Ovary (tissue), 9 donors: ENCODE data around the gene BNC2. TPM values are rescaled to one million over a fixed set of nuclear protein-coding genes. Genes with fewer than 3 reads are reported as not detected.

ENCODE experiments used
- DNase-seq, 5 donors: peaks; one replicate each; pipeline ENCODE4 v3.0.0-alpha.2; 2019 to 2020
- H3K27ac ChIP-seq, 2 donors: fragments of 200-600 bp; one replicate each; pipeline versions ENCODE4 v1.5.1 to v1.8.0; 2019 to 2022
- H3K27me3 ChIP-seq: fragments of 200-600 bp; one replicate; pipeline ENCODE4 v1.8.0; 2022
- H3K36me3 ChIP-seq: fragments of 200-600 bp; sonication (generic); one replicate; pipeline ENCODE4 v1.5.1; 2019
- H3K4me1 ChIP-seq: one replicate; pipeline ENCODE4 v1.8.1; 2013; ENCODE audit warnings: mild to moderate bottlenecking, moderate library complexity; ENCODE audit not compliant: insufficient read depth
- H3K4me3 ChIP-seq: fragments of 200-600 bp; sonication (generic); one replicate; pipeline ENCODE4 v1.5.1; 2017
- H3K9me3 ChIP-seq, 2 donors: fragments of 200-600 bp in 1 of 2; sonication (generic) in 1 of 2; one replicate each; pipeline versions ENCODE4 v1.5.1 to v1.8.1; 2013 to 2019; ENCODE audit warnings: mild to moderate bottlenecking in 1 of 2, moderate library complexity in 1 of 2
- EP300 ChIP-seq: sonication (generic); formaldehyde crosslinking; IDR thresholded peaks from one replicate; pipeline ENCODE4 v1.6.1; 2017; ENCODE audit warnings: antibody characterized with exemption
- POLR2A ChIP-seq: fragments of 450-650 bp; IDR thresholded peaks from one replicate; pipeline ENCODE4 v1.6.1; 2017; ENCODE audit warnings: antibody characterized with exemption, mild to moderate bottlenecking, moderate library complexity
- WGBS, 3 donors: extraction: QIAGEN DNeasy Blood & Tissue Kit in 1 of 3; methylation state at CpG; one replicate each; pipeline versions ENCODE4 v1.1.5 to v1.1.7; 2013 to 2017; 5-methylcytosine and 5-hydroxymethylcytosine counted together
- intact Hi-C, 4 donors: fragments of 100-400 bp; cut with DNase I; formaldehyde crosslinking; loops; one replicate each; pipeline versions ENCODE4 v1.11.0 to v1.15.1; 2022 to 2023
- polyA plus RNA-seq, 2 donors: library from polyadenylated mRNA; stranded (reverse); fragments of 200-250 nt in 1 of 2; fragments of 350-450 nt in 1 of 2; fragmentation: Illumina TruSeq in 1 of 2; extraction: RNeasy Lipid Tissue Mini Kit (QIAGEN cat#74804) in 1 of 2; gene quantifications; one replicate each; pipeline ENCODE4 v1.2.3, GENCODE V29; 2013 to 2014
- total RNA-seq, 7 donors: library from RNA; depleted of rRNA in 2 of 7; stranded (reverse); fragments of >200 nt in 2 of 7; fragmentation: NEBNext Ultra II Directional in 3 of 7; extraction: Animal tissue kit (Norgen Biotek cat#: 25700) in 3 of 7; gene quantifications; one replicate each; pipeline versions ENCODE4 v1.1.0 to v1.2.4, GENCODE V29; 2016 to 2023
- TF ChIP-seq, protein P1 (sequence below), 3 donors: fragments of 450-650 bp in 2 of 3; fragments of 200-600 bp in 1 of 3; IDR thresholded peaks; one replicate each; pipeline versions ENCODE4 v1.5.1 to v1.8.0; 2016 to 2022; ENCODE audit warnings: antibody characterized with exemption in 3 of 3, mild to moderate bottlenecking in 1 of 3
- donor health status: DM: no; HTN: no; CAD: no; lungs with moderate emphysema.
- donor health status: DM: no; HTN: no; CAD: no.
- donor health status: Bipolar disorder and iron deficiency.
- donor health status: DM: yes; HTN: yes; CAD: no.
- donor health status: DM: no; HTN: no; CAD: no.
- donor health status: DM: yes; HTN: yes; CAD: no.

Gene BNC2
- total and polyA plus RNA-seq, 9 donors = 17.2 to 232 (median 197) TPM

DNA sequence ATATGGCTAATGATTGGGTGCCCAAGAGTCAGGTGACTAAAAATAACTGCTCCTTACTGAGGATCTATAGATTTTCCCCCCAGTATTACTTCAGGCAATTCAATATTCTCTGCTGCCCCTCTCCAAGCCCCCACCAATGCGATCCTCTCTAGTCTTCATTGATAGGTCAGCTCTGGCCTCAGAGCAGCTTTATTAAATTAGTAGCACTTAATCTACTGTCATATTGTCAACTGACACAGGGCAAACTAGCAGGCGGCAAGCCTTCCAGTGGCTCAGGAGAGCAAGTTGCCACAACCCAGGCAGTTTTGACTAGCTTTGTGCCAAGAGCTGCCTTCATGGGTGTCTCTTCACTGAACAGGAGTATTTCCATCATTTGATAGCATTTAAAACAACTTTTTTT lies 462.9 kb downstream of the BNC2 start:
- no peak for TF ChIP-seq EP300
- TF ChIP-seq POLR2A = no peak
- TF ChIP-seq, protein P1, sequence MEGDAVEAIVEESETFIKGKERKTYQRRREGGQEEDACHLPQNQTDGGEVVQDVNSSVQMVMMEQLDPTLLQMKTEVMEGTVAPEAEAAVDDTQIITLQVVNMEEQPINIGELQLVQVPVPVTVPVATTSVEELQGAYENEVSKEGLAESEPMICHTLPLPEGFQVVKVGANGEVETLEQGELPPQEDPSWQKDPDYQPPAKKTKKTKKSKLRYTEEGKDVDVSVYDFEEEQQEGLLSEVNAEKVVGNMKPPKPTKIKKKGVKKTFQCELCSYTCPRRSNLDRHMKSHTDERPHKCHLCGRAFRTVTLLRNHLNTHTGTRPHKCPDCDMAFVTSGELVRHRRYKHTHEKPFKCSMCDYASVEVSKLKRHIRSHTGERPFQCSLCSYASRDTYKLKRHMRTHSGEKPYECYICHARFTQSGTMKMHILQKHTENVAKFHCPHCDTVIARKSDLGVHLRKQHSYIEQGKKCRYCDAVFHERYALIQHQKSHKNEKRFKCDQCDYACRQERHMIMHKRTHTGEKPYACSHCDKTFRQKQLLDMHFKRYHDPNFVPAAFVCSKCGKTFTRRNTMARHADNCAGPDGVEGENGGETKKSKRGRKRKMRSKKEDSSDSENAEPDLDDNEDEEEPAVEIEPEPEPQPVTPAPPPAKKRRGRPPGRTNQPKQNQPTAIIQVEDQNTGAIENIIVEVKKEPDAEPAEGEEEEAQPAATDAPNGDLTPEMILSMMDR (IDR thresholded peaks at IDR 0.05) = no peak
- Histone ChIP-seq H3K27ac (no peak overlapping the region), H3K4me3 (no peak overlapping the region), H3K27me3 (no peaks in the 10 kb centered on the region), H3K36me3 (no peaks in the 10 kb centered on the region), H3K9me3 (no peaks in the 10 kb centered on the region), H3K4me1 (peaks cover 3% of the 10 kb centered on the region)
- WGBS, 3 donors = 91 to 99% (median 97%) methylated on average over 2 of the region's 2 CpGs
- intact Hi-C loops = no loop called here
- no peak for DNase-seq

DNA sequence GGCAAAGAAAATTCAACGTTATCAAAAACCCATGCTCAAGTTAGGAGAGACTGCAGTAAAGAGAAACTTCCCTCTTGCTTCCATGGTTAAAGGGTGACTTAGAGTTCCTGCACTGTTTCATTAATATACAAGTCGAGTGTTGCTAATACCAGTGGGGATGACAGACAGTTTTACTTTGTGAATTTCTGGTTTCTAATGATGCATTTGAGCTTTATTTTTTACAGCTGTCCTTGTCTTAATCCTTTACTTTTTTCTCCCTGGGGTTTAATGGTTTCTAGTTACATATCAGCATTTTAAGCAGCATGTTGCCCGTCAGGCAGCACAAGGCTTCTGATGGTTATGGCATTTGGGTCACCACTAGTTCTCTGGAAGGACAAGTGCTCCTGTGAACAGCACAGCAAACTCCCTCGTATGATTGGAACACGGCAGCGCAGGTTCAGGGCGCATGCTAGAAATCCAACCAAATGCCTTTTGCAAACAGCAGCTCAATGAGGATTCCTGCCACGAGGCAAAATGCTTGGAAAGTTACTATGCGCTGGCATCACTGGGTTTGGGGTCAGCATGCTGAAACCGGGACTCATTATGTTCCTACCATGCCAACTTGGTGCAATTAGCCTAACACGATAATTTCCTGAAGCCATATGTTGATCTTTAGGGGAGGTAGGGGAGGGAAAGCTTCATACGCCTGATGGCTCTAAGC lies 463.8 kb downstream of the BNC2 start:
- intact Hi-C loops = no loop called here
- H3K27me3 ChIP-seq = no peaks in the 10 kb centered on the region
- H3K9me3 ChIP-seq = no peaks in the 10 kb centered on the region
- peaks cover 3% of the 10 kb centered on the region for H3K4me1 ChIP-seq
- TF ChIP-seq, protein P1 (IDR thresholded peaks at IDR 0.05) = no peak
- TF ChIP-seq EP300 = no peak
- TF ChIP-seq POLR2A = no peak
- no peak for DNase-seq
- H3K36me3 ChIP-seq = no peaks in the 10 kb centered on the region
- WGBS, 3 donors = 75 to 79% (median 76%) methylated on average over 12 of the region's 12 CpGs
- no peak overlapping the region for H3K27ac ChIP-seq
- no peak overlapping the region for H3K4me3 ChIP-seq

DNA sequence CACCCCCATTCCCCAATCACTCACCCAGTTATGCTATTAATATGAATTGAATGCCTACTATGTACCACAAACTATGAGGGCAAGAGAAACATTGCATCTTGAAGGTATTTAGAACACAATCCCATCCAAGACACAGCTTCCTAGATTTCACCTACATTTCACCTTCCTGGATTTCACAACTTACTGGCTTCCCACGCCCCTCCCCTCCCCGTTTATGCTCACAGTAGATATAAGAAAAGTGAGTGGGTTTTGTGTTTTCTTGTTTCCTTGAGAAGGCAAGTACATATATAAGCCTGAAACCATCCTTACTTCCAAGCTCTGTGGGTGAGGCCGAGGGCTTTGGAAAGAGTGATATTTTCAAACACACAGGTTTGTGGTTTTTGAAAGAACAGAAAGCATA lies 465.0 kb downstream of the BNC2 start:
- TF ChIP-seq POLR2A = no peak
- TF ChIP-seq, protein P1 (IDR thresholded peaks at IDR 0.05) = no peak
- TF ChIP-seq EP300 = no peak
- Histone ChIP-seq H3K4me1 (no peaks in the 10 kb centered on the region), H3K9me3 (no peaks in the 10 kb centered on the region), H3K27me3 (no peaks in the 10 kb centered on the region), H3K36me3 (no peaks in the 10 kb centered on the region), H3K27ac (no peak overlapping the region), H3K4me3 (no peak overlapping the region)
- 53 to 67% (median 56%) methylated on average over 3 of the region's 3 CpGs for WGBS, 3 donors
- intact Hi-C loops = no loop called here
- no peak for DNase-seq

DNA sequence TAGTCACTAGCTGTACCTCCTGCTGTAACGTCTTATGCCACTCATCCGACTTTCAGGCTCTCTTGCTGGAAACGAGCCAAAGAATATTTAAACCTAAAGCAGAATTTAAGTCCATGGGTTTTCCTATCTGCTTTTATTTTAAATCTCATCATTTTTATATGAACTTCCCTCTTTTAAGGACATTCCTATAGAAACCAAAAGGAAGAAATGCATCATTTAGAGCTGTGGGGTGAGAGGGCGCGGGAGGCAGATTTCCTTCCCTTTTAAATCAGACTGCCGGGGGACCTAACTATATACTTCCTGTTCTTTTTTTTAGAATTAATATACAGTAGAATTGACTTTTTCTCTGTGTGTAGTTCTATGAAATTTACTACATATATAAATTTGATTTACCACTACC lies 468.8 kb downstream of the BNC2 start:
- no peak for DNase-seq
- Histone ChIP-seq H3K4me3 (no peak overlapping the region), H3K36me3 (no peaks in the 10 kb centered on the region), H3K9me3 (no peaks in the 10 kb centered on the region), H3K27ac (no peak overlapping the region), H3K27me3 (no peaks in the 10 kb centered on the region), H3K4me1 (no peaks in the 10 kb centered on the region)
- 80 to 87% (median 85%) methylated on average over 6 of the region's 6 CpGs for WGBS, 3 donors
- intact Hi-C loops = no loop called here
- TF ChIP-seq, protein P1 (IDR thresholded peaks at IDR 0.05) = no peak
- TF ChIP-seq POLR2A (no peak), EP300 (no peak)
